Fibroblast of gingiva (primary cell): ENCODE data around the gene OR13C8.
"Not testable (repeated sequence)": the region's sequence is repeated elsewhere in the genome, so short reads cannot be mapped to it uniquely, and the experiment has no call there.

ENCODE experiments used
- DNase-seq: peaks from one replicate; pipeline ENCODE4 v3.0.0-alpha.2; 2011; ENCODE audit warnings: low read depth

The OR13C8 gene, protein sequence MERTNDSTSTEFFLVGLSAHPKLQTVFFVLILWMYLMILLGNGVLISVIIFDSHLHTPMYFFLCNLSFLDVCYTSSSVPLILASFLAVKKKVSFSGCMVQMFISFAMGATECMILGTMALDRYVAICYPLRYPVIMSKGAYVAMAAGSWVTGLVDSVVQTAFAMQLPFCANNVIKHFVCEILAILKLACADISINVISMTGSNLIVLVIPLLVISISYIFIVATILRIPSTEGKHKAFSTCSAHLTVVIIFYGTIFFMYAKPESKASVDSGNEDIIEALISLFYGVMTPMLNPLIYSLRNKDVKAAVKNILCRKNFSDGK

DNA sequence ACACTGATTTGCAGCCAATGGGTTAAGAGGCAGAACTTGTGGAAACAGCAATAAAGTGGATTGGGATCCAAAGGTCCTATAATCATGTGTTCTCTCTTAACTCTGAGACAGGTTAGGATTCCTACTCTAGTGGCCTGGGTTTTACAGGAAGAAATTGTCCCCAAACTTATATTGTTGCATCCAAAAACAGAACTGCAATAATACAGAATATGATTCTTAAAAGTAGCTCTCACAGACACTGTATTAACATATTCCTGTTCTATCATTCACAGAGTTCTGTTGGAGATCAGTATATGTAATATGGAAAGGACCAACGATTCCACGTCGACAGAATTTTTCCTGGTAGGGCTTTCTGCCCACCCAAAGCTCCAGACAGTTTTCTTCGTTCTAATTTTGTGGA lies at the start of gene OR13C8:
OR13C8 (plus strand) TSS at position 301 of the 400 bp plus-strand sequence; CDS start at position 301, 0 bp downstream.
- DNase-seq: no peak

DNA sequence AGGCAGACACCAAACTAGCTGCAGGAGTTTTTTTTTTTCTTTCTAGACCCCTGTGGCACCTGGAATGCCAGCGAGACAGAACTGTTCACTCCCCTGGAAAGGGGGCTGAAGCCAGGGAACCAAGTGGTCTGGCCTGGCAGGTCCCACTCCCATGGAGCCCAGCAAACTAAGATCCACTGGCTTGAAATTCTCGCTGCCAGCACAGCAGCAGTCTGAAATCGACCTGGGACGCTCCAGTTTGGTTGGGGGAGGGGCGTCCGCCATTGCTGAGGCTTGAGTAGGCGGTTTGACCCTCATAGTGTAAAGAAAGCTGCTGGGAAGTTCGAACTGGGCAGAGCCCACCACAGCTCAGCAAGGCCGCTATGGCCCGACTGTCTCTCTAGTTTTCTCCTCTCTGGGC lies 48.7 kb upstream of the OR13C8 start:
- DNase-seq: not testable (repeated sequence)

DNA sequence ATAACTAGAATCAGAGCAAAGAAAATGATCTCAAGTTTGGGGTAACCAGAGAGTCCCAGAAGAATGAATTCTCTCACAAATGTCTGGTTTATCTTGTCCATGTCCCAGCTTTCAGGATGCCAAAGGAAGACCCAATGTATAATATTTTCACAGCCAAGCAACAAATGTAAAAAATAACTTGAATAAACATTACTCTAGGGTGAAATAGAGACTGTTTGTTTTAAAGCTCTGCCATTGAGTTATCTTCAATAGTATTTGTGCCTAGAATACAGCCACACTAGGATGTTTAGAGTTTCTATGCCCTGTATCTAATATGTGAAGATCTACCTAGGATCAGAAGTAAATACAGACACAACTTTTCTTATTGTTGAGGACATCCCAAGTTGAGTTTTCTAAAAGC lies 41.9 kb upstream of the OR13C8 start, which contains the start of gene OR13C4:
OR13C4 (minus strand) TSS at position 101 of the 400 bp plus-strand sequence; CDS start at position 101, 0 bp downstream.
- DNase-seq: no peak

DNA sequence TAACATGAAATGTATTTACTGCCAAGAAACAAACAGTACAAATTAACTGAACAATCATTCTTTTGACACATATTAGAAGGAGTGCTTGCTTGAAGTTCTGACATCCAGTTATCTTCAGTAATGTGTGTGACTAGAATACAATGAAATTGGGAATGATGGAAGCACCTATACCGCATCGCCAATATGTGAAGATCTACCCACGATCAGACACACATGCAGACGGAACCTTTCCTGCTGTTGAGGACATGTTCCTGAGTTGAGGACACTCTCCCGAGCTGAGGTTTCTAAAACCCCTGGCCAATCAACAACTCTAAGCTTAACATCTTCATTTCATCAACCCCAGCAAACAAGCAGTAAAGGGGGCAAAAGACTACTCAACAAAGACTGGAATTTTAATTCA lies 32.2 kb upstream of the OR13C8 start, which contains the start of gene OR13C3:
OR13C3 (minus strand) TSS at position 101 of the 400 bp plus-strand sequence. CDS start 133 bp downstream, outside the sequence.
- no peak for DNase-seq

DNA sequence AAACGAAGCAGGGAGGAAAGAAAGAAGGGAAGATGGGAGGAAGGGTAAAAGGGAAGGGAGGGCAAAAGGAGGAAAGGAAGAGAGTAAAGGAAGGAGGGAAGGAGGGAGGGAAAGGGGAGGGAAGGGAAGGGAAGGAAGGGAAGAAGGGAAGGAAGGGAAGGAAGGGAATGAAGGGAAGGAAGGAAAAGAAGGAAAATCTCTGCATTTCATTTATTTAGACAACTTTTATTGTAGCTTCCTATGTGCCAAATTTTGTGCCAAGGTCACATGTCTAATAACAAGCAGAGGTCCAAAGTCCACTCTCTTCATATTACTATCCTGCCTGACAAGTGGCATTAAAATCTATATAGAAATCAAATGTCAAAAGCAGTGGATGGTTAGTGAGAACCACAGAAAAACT lies 29.7 kb upstream of the OR13C8 start:
- DNase-seq: no peak

DNA sequence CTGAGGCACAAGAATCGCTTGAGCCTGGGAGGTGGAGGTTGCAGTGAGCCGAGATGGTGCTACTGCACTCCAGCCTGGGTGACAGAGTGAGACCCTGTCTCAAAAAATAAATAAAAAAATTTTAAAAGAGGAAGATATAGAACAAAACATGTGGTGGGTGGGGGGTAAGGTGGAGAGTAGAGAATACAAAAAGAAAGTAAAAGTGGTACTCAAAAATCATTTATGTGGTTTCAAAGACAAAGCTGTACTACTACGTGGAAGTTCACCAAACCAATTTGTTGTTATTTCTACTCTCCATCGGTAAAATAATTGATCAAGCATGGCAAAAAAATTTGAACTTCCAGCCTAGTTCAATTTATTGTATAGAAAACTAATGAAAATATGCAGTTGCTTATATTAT lies 24.3 kb upstream of the OR13C8 start:
- DNase-seq: no peak

DNA sequence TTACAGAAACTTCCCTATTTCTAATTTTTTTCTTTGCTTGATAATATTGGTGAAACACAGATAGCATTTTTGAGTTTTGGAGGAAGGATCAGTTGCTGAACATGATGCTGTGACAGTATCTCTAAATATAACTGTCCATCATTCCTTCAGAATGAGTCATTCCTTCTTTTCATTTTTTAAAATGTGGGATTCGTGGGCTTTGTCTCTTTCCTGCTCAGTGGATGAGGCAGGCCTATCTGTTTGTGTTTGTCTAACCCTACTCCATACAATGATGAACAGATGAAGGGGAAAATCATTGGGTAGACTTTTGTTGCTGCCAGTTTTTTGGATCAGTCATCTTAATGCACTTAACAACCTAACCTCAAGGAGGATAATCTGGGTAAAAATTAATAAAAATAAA lies 15.7 kb upstream of the OR13C8 start:
- DNase-seq: no peak

DNA sequence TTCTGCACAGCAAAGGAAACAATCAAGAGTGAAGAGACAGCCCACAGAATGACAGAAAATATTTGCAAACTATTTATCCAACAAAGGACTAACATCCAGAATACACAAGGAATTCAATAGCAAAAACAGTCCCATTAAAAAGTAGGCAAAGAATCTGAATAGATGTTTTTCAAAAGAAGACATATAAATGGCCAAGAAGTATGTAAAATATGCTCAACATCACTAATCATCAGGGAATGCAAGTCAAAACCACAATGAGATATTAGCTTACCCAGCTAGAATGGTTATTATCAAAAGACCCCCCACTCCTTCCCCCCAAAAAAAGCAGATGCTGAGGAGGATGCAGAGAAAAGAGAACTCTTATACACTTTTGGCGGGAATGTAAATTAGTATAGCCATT lies 13.4 kb upstream of the OR13C8 start:
- DNase-seq: no peak

DNA sequence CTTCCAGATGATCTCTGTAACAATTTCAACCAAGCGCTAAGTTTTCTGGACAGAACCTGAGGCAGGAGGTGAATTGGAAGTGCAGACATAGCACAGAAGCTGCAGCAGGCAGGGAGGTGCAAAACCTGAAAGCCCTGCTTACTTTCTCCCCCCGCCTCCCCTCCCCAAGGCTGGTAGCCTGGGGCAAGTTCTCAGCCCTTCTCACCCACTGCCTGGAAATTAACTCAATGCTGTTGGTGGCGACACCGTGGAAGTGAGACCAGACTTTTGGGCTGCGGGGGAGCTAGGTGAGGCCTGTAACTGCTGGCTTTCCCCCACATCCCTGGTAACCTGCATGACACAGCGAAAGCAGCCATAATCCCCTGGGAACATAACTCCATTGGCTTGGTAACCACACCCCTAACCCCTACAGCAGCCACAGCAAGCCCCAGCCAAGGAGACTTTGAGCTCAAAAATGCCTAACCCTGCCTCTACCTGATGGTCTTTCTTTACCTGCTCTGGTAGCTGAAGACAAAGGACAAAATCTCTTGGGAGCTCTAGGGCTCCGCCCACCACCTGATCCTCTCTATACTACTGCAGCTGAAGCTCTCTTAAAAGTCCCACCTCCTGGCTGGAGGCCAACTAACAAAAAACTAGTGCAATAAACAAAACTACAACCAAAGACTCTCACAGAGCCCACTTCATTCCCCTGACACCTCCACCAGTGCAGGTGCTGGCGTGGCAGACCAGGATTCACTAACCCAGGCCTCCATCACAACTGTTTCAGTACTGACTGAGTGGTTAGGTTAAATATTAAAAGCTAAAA lies 11.9 kb upstream of the OR13C8 start:
- no peak for DNase-seq

DNA sequence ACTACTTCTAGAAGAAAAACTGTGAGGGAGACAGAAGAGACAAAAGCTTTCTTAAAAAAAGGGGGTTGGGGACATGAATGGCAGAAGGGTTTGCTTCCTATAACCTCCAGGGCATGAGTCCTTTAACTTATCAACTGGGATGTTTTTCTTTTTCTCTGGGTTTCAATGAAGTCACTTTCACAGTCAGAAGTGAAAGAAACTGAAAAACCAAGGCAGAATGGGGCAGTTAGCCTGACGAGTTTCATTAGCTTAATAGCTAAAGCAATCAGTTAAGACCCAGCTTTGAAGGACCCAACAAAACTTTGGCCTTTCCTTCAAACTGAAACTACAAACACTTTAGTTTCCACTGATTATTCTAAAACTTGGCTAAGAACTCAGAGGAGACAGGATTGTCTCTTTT lies 4.6 kb upstream of the OR13C8 start:
- DNase-seq: no peak

DNA sequence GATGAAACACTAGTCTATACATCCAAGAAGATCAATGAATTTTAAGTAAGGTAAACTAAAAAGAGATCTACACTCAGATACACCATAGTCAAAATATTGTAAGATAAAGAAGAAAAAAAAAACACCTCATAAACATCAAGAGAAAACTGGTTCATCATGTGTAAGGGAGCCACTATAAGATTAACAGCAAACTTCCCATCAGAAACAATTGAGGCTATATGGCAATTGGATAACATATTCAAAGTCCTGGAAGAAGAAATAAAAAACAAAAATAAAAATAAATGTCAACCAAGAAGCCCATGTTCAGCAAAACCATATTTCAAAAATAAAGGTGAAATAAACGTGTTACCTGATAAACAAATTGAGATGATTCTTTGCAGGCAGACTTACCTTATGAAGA lies 3.6 kb downstream of the OR13C8 start:
- DNase-seq: no peak

DNA sequence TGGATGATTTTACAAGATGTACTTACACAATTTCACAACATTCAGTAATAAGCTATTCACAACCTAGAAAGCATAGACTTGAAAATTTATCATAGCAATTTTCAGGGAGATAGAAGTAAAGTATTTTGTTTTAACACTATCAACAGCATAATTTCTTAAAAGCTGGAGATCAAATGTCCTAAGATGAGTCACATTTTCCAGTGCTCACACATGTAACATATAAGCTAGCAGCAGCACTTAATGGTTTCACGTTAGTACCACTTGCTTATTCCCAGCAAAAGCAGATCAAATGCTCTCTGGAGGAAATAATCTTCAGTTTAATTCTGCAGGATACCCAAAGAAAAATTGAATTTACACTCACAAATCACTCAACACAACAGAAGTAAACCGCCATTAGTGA lies 6.5 kb downstream of the OR13C8 start:
- DNase-seq: peak; percentile 51

DNA sequence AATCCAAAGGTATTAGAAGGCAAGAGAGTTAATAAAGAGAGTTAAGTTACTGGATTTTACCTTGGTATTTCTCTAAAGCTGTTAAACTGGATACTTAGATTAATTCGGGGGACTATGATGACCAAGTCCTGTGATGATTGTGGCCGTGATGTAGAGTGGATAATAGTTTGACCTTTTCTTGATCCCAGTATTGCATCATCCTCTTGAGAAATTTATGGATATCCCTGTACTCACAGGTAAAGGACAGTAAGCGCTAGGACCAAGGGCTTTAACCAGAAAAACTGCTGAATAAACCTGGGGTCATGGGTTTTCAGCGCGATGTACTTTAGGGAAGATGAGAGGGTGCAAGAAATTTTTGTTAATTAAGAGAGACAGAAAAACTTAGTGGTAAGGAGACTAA lies 8.3 kb downstream of the OR13C8 start:
- no peak for DNase-seq

DNA sequence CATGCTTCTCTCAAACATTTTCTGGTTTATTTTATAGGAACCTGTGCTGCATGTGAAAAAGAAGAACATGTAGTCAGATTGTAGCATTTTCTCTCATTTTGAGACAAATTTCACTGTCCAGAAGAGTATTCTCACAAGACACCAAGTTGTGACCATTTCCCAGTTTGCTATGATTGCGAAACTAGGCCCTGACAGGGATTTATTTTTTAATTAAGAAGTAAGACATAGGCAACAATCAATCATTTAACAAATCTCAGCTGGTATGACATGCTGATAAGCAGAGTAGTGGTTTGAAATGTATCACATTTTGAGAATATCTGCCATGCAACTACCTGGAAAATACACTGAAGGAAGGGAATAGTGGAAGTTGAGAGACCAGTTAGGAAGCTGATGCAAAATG lies 11.6 kb downstream of the OR13C8 start:
- no peak for DNase-seq

DNA sequence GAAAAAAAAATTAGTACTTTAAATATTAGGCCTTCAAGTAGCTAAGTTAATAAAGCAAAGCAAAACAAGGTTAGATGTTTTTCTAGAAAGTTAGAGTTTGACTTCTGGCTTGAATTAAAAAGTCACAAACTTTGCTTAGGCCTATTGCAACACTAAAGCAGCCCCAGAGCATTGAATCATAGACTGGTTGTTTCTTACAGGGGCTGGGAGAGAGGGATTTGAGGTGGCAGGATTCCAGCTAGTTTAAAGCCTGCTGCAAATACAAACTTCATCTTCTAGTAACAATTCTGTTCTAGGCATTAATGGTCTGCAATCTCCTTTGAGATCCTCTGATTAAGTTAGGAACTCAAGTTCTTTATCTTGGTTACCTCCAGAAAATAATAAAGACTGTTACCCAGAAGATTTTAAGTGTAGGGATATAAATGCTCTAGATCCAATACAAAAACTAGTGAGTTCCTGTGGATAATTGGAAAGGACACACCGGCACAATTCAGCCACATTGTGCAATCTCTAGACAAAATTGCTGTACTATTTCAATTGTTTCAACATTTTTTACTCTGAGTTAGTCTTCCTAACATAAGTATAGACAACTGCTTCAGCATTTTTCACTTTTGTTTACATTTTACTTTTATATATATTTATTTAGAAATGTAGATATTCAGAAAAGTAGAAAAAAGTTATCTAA lies 17.7 kb downstream of the OR13C8 start:
- DNase-seq: peak; percentile 76

DNA sequence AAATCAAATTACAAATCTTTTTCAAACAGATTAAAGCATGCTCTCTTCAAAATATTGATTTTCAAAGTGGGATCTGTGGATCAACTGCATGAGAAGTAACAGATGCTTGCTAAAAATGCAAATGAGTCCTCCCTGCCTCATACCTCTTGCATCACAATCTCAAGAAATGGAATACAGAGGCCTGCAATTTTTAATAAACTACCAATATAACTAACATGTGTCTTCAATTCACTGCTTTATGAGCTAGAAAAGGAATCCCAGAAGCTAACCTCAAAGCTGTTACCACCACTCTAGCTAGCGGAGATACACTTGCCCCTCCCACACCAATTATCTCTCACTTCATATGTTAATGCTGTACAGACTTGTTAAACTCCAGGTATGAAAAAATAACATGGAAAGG lies 20.7 kb downstream of the OR13C8 start:
- peak; percentile 44 for DNase-seq

DNA sequence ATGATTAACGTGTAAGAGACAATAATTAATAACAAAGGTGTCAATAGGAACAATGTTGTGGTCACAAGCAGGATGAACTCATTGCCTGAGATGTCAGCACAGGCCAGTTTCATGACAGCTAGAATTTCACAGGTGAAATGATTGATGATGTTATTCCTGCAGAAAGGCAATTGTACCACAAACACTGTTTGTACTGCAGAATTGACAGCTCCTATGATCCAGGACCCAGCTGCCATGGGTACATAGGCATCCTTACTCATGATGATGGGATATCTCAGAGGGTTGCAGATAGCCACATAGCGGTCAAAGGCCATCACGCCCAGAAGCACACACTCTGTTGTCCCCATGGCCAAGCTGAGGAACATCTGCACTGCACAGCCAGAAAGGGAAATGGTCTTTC lies 29.8 kb downstream of the OR13C8 start:
- not testable (repeated sequence) for DNase-seq

DNA sequence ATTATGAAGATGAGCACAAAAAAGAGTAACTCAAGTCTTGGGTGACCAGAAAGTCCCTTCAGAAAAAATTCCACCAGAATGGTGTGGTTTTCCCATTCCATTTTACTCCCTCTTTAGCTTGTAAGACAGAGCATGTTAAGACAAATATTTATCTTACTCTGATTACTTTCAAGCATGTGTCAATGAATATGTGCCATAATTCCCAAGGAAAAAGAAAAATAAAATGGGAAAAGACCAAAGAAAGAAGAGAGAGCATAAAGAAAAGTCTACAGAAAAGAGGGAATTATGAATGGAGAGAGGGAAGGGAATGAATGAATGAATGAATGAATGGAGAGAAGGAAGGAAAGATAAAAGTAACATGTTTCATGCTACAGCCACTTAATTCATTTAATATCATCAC lies 30.3 kb downstream of the OR13C8 start, which contains the start of gene OR13C5:
OR13C5 (minus strand) TSS at position 101 of the 400 bp plus-strand sequence; CDS start at position 101, 0 bp downstream.
- DNase-seq: not testable (repeated sequence)

DNA sequence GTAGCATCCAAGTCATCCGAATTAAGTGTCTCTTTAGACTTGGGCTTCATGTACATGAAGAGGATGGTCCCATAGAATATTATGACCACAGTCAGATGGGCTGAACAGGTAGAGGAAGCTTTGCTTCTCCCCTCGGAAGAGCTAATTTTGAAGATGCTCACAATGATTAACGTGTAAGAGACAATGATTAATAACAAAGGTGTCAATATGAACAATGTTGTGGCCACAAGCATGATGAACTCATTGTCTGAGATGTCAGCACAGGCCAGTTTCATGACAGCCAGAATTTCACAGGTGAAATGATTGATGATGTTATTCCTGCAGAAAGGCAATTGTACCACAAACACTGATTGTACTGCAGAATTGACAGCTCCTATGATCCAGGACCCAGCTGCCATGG lies 35.8 kb downstream of the OR13C8 start:
- DNase-seq: no peak

DNA sequence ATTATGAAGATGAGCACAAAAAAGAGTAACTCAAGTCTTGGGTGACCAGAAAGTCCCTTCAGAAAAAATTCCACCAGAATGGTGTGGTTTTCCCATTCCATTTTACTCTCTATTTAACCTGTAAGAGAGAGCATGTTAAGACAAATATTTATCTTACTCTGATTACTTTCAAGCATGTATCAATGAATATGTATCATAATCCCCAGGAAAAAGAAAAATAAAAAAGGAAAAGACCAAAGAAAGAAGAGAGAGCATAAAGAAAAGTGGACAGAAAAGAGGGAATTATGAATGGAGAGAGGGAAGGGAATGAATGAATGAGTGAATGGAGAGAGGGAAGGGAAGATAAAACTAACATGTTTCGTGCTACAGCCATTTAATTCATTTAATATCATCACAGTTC lies 36.6 kb downstream of the OR13C8 start, which contains the start of gene OR13C2:
OR13C2 (minus strand) TSS at position 101 of the 400 bp plus-strand sequence; CDS start at position 101, 0 bp downstream.
- DNase-seq: not testable (repeated sequence)

DNA sequence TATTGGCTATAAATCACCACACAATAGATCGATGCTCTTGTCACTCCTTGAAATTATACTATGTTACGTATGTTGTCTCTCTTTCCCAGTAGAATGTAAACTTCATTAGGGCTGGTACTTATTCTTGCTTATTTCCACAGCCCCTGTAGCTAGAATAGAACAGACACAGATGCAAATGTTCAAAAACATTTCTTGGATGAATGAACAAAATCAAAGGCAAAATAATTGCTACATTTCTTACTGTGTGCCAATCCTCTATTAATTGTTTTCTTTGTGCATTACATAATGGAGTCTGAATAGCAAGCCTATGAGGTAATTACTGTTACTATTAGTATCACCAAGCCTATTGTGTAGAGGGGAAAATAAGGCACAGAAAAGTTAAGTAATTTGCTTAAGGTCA lies 37.2 kb downstream of the OR13C8 start:
- DNase-seq: no peak

DNA sequence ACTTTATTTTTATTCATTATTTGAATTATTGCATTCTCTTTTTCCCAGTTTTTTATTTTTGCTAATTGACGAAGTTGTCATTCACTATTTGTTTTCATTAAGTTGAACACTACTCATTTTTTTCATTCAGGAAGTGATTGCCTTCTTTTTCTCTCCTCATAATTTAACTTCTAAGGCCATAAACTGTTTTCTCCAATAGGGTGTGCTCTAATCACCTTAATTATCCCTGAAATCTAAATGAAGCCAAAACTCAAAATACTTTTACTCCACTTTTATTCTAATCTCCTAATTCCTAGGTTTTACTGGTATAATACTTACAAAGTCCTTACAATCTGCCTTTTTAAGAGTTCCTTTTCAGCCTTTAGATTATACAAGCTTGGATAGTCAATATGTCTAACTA lies 39.4 kb downstream of the OR13C8 start:
- DNase-seq: no peak
